ENCODE results near the gene USP47.

- no peak for TF ChIP-seq POLR2A (IDR thresholded peaks at IDR 0.05; ENCODE audit: low read depth, low read length)
- TF ChIP-seq SPI1 (IDR thresholded peaks at IDR 0.05; ENCODE audit: low read depth, low read length): no peak
- no peak for TF ChIP-seq TAF1 (IDR thresholded peaks at IDR 0.05; ENCODE audit: low read depth, low read length)
- no peak for TF ChIP-seq POLR2AphosphoS5 (IDR thresholded peaks at IDR 0.05; ENCODE audit: low read depth, low read length)
- TF ChIP-seq POU2F2 (IDR thresholded peaks at IDR 0.05; ENCODE audit: low read depth, low read length): no peak
- no peak for TF ChIP-seq PAX5 (IDR thresholded peaks at IDR 0.05; ENCODE audit: insufficient read depth, low read length, severe bottlenecking)
Observed at GRCh38 chr11:11880179-11880578, 38.4 kb downstream of the USP47 start.

All from GM12891 (cell line).